Heart right ventricle (tissue), 16 donors: ENCODE measurements around the gene HLF. TPM values are rescaled to one million over a fixed set of nuclear protein-coding genes. Genes with fewer than 3 reads are reported as not detected.

Experiments used
- ATAC-seq, 8 donors: fragments of 200-7000 bp; cut with Tn5 transposase; one replicate each; pipeline ENCODE4 v1.9.1; 2020; ENCODE audit warnings: mild to moderate bottlenecking in 8 of 8, moderate library complexity in 8 of 8, moderate number of reproducible peaks in 1 of 8
- DNase-seq, 2 donors: peaks; one replicate each; pipeline ENCODE4 v3.0.0-alpha.2; 2020
- H3K27ac ChIP-seq, 10 donors: fragments of 200-600 bp; sonication (generic) in 2 of 10; one replicate each; pipeline versions ENCODE4 v1.5.0 to v1.8.0; 2020 to 2022; ENCODE audit warnings: mild to moderate bottlenecking in 3 of 10
- H3K27me3 ChIP-seq, 7 donors: fragments of 200-600 bp; one replicate each; pipeline ENCODE4 v1.8.0; 2021 to 2022; ENCODE audit warnings: mild to moderate bottlenecking in 2 of 7
- H3K36me3 ChIP-seq, 9 donors: fragments of 200-600 bp; sonication (generic) in 1 of 9; one replicate each; pipeline versions ENCODE4 v1.5.0 to v1.8.0; 2020 to 2022; ENCODE audit warnings: mild to moderate bottlenecking in 2 of 9
- H3K4me1 ChIP-seq, 9 donors: fragments of 200-600 bp; sonication (generic) in 1 of 9; one replicate each; pipeline versions ENCODE4 v1.5.0 to v1.8.0; 2020 to 2022; ENCODE audit warnings: mild to moderate bottlenecking in 4 of 9
- H3K4me3 ChIP-seq, 10 donors: fragments of 200-600 bp; sonication (generic) in 2 of 10; one replicate each; pipeline versions ENCODE4 v1.5.0 to v1.8.0; 2020 to 2022; ENCODE audit warnings: mild to moderate bottlenecking in 7 of 10, moderate library complexity in 2 of 10
- H3K9me3 ChIP-seq, 11 donors: fragments of 200-600 bp in 10 of 11; sonication (generic) in 2 of 11; one replicate each; pipeline versions ENCODE4 v1.5.0 to v1.8.0; 2013 to 2022; ENCODE audit warnings: mild to moderate bottlenecking in 2 of 11, control low read depth in 1 of 11, moderate library complexity in 1 of 11
- CTCF ChIP-seq, 9 donors: fragments of 200-600 bp; sonication (generic) in 2 of 9; IDR thresholded peaks; one replicate each; pipeline versions ENCODE4 v1.5.0 to v1.8.0; 2021 to 2022; ENCODE audit warnings: antibody characterized with exemption in 9 of 9, mild to moderate bottlenecking in 5 of 9, moderate library complexity in 1 of 9
- WGBS, 2 donors: extraction: QIAGEN DNeasy Blood & Tissue Kit; methylation state at CpG; one replicate each; pipeline ENCODE4 v1.1.7; 2013; ENCODE audit warnings: inconsistent platforms in 1 of 2; 5-methylcytosine and 5-hydroxymethylcytosine counted together
- intact Hi-C, 10 donors: fragments of 100-400 bp; cut with DNase I; formaldehyde crosslinking; loops; one replicate each; pipeline versions ENCODE4 v1.11.1 to v1.14.2; 2022
- polyA plus RNA-seq, 2 donors: library from polyadenylated mRNA; stranded (reverse); fragments of 200-250 nt; gene quantifications; one replicate each; pipeline ENCODE4 v1.2.3, GENCODE V29; 2013
- total RNA-seq, 10 donors: library from RNA; stranded (reverse); fragmentation: NEBNext Ultra II Directional in 3 of 10; extraction: Animal tissue kit (Norgen Biotek cat#: 25700) in 3 of 10; gene quantifications; one replicate each; pipeline versions ENCODE4 v1.2.1 to v1.2.4, GENCODE V29; 2021 to 2023
- donor health status: Arrhythmogenic right ventricular cardiomyopathy.
- donor health status: ischemic (EF 13 %, LVEDD 7.1; RV severe dilation, severe dysfunction).
- donor health status: healthy with polysubstance abuse.
- donor health status: DM: no; HTN: yes; CAD: no.
- donor health status: DM: no; HTN: no; CAD: no.
- donor health status: ischemic (EF 25% LVEDD 6.9; RV normal size, moderate dysfunction).
- donor health status: ischemic (EF 25% LVEDD 5.7; RV mildly dilated, moderate dysfunction).
- donor health status: healthy.
- donor health status: DM: yes; HTN: yes; CAD: no.
- donor health status: Ischemic cardiomyopathy.
- donor health status: ischemic (EF 35%, LVEDD 5.7; RV mildly dilated, moderate dysfunction).
- donor health status: nonischemic (EF 11% LVEDD 7.7; RV severe dilation, severe dysfunction).
- donor health status: DM: yes; HTN: yes; CAD: no.
- donor health status: PGD.
- donor health status: ischemic (EF 29% LVEDD 5.4; RV normal size, mild dysfunction).
- donor health status: nonischemic (EF 23%, LVEDD 6.1; RV moderate dilation, normal function).

Gene HLF
- total and polyA plus RNA-seq, 12 donors: 4.1 to 42.5 (median 30.1) TPM

DNA sequence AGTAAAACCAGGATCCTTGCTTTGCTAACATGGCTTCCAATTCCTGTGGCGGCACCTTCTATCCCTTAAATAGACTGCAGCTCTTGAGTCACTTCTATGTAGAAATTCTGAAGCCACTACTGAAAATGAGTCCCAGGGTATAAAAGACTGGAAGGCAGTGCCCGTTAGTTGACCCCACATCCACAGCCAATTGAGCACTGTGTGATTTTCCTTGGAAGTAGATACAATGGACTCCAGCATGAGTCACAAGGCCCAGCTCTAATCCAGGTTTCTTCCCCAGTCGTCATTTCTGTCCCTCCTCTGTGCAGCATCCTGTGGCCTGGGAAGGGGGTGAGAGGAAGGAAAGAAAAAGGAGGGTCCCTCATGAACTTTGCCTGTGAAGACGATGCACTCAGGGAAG lies 69.5 kb downstream of the HLF start:
- Histone ChIP-seq H3K27ac (no peak overlapping the region), H3K27me3 (peaks cover 0 to under 1% (median 0%) of the 10 kb centered on the region in 7 donors), H3K36me3 (no peaks in the 10 kb centered on the region), H3K9me3 (no peaks in the 10 kb centered on the region), H3K4me3 (no peak overlapping the region), H3K4me1 (no peaks in the 10 kb centered on the region)
- no peak for DNase-seq
- ATAC-seq: no peak
- intact Hi-C loops: loop anchor here in 1 of 10 donors (10.0 kb wide), 1 partner anchor 109 kb away; no protein-coding TSS in a partner anchor
- no peak for TF ChIP-seq CTCF (IDR thresholded peaks at IDR 0.05)
- WGBS, 2 donors: 69 to 74% methylated on average over 4 of the region's 4 CpGs

GRCh38 chr17:55334881-55335540 lies 70.3 kb downstream of the HLF start:
- H3K36me3 ChIP-seq: no peaks in the 10 kb centered on the region
- no peak overlapping the region for H3K27ac ChIP-seq
- H3K4me3 ChIP-seq: no peak overlapping the region
- 59 to 66% methylated on average over 6 of the region's 6 CpGs for WGBS, 2 donors
- DNase-seq (no peak), ATAC-seq (no peak)
- intact Hi-C loops: loop anchor here in 1 of 10 donors (10.0 kb wide), 1 partner anchor 110 kb away; no protein-coding TSS in a partner anchor
- H3K9me3 ChIP-seq: no peaks in the 10 kb centered on the region
- H3K27me3 ChIP-seq: peaks cover 0 to 4% (median 0%) of the 10 kb centered on the region in 7 donors
- H3K4me1 ChIP-seq: peaks cover 0 to 4% (median 0%) of the 10 kb centered on the region in 9 donors
- no peak for TF ChIP-seq CTCF (IDR thresholded peaks at IDR 0.05)

GRCh38 chr17:55335625-55336024 lies 70.9 kb downstream of the HLF start:
- no peak for ATAC-seq
- Histone ChIP-seq H3K4me3 (no peak overlapping the region), H3K36me3 (no peaks in the 10 kb centered on the region), H3K27ac (no peak overlapping the region), H3K27me3 (peaks cover 0 to 4% (median 0%) of the 10 kb centered on the region in 7 donors), H3K4me1 (peaks cover 0 to 9% (median 0%) of the 10 kb centered on the region in 9 donors), H3K9me3 (no peaks in the 10 kb centered on the region)
- DNase-seq: no peak
- TF ChIP-seq CTCF (IDR thresholded peaks at IDR 0.05): no peak
- intact Hi-C loops: loop anchor here in 1 of 10 donors (10.0 kb wide), 1 partner anchor 111 kb away; no protein-coding TSS in a partner anchor

GRCh38 chr17:55336426-55336825 lies 71.7 kb downstream of the HLF start:
- Histone ChIP-seq H3K4me1 (peaks cover 0 to 10% (median 0%) of the 10 kb centered on the region in 9 donors), H3K9me3 (no peaks in the 10 kb centered on the region), H3K4me3 (no peak overlapping the region), H3K36me3 (no peaks in the 10 kb centered on the region), H3K27ac (no peak overlapping the region), H3K27me3 (peaks cover 0 to 4% (median 0%) of the 10 kb centered on the region in 7 donors)
- DNase-seq: no peak
- 96 to 97% methylated on average over 2 of the region's 2 CpGs for WGBS, 2 donors
- intact Hi-C loops: loop anchor here in 1 of 10 donors (10.0 kb wide), 1 partner anchor 112 kb away; no protein-coding TSS in a partner anchor
- TF ChIP-seq CTCF (IDR thresholded peaks at IDR 0.05): no peak
- ATAC-seq: no peak
